HepG2 (cell line): ENCODE measurements around the gene CIT. TPM values are rescaled to one million over a fixed set of nuclear protein-coding genes. Genes with fewer than 3 reads are reported as not detected.

ENCODE experiments used
- microRNA counts: library from miRNA; unstranded; fragments of <30 nt; microRNA quantifications from one replicate; lab custom pipeline; 2015
- microRNA-seq: library from miRNA; unstranded; fragments of <30 nt; microRNA quantifications from one replicate; pipeline ENCODE4, GENCODE V29; 2020
- polyA plus RNA-seq, 8 experiments: library from polyadenylated mRNA; depleted of rRNA in 3 of 8; stranded (reverse) in 7 of 8; unstranded in 1 of 8; fragments of >200 nt; fragmentation: Illumina TruSeq in 4 of 8; extraction: Trizol in 4 of 8; gene quantifications; 2 replicates each; pipeline versions ENCODE4 v1.2.1 to v1.2.3, GENCODE V29; 2011 to 2016; ENCODE audit warnings: low read depth in 4 of 8, missing spikeins in 1 of 8, mixed read lengths in 1 of 8; ENCODE audit not compliant: insufficient read depth in 1 of 8
- total RNA-seq, 5 experiments: library from RNA; depleted of rRNA; stranded (reverse); fragments of >200 nt; fragmentation: Illumina TruSeq; extraction: Trizol; gene quantifications; 2 replicates each; pipeline ENCODE4 v1.2.3, GENCODE V29; 2016; ENCODE audit warnings: low read depth in 1 of 5

The CIT gene
- total and polyA plus RNA-seq, 2 of the 13 experiments (the other 11 are each of a cell fraction or from before 2014, with no cell fraction given), result 7.7 to 11.7 TPM

MicroRNA genes within 50 kb of the gene (microRNA counts, 767-probe panel; counts per million panel counts)
- not detected for microRNA hsa-miR-1178 (lab: Ali Mortazavi, UCI)

Small RNAs within 50 kb of the gene (microRNA-seq; reads per million reads assigned to microRNA genes)
- not detected for gene MIR1178

Other genes with a start within 250 kb of the CIT start
- gene PRKAB1, start 209.2 kb downstream of the CIT start, total RNA-seq (2016; rRNA removed; fragmentation: Illumina TruSeq; extraction: Trizol), result 25.4 and 28.4 TPM in 2 replicates
- gene PRKAB1, start 209.2 kb downstream of the CIT start, polyA plus RNA-seq (2011; rRNA removed), result 35.5 and 36.0 TPM in 2 replicates
- 7.8 and 9.7 TPM in 2 replicates for gene BICDL1, start 111.9 kb upstream of the CIT start, total RNA-seq (2016; rRNA removed; fragmentation: Illumina TruSeq; extraction: Trizol)
- 3.6 and 5.4 TPM in 2 replicates for gene BICDL1, start 111.9 kb upstream of the CIT start, polyA plus RNA-seq (2011; rRNA removed)
- 25.9 and 29.1 TPM in 2 replicates for gene RAB35, start 239.4 kb upstream of the CIT start, total RNA-seq (2016; rRNA removed; fragmentation: Illumina TruSeq; extraction: Trizol)
- gene RAB35, start 239.4 kb upstream of the CIT start, polyA plus RNA-seq (2011; rRNA removed), result 25.2 and 32.2 TPM in 2 replicates